Stimulated activated CD8-positive, alpha-beta memory T cell treated with anti-CD3 and anti-CD28 coated beads, Interleukin-2, amount 100 ng/mL, for 1 hour (primary cell): ENCODE measurements around the gene FBXO42.
"Not testable (repeated sequence)": the region's sequence is repeated elsewhere in the genome, so short reads cannot be mapped to it uniquely, and the experiment has no call there.

Source experiments
- DNase-seq, 2 donors: peaks; one replicate each; pipeline ENCODE4 v3.0.0-alpha.2; 2020; ENCODE audit warnings: low read depth in 2 of 2

Gene FBXO42

DNA sequence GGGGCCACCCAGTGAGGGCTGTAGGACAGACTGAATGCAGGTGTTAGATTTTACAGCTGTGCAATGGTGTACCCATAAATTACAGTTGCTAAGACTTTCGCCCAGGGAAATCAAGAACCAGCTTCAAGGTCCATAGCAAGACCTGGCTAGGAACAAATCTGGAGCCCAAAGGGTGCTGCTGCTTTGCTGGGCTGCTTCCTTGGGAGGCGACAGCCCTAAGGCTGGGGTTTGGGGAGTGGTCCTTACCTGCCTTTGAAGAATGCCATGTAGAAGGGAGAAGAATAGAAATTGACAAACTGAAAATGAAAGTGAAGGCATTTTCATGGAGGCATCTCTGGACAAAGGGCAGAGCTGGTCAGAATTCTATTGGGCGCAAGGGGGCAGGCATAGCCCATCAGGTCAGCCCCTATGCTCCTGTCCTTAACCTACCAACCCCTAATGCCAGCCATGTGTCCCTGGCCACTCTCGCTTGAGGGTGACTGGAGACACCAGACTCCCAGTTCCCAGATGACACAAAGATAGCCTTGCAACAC is 132.2 kb downstream of the FBXO42 start:
- no peak for DNase-seq

DNA sequence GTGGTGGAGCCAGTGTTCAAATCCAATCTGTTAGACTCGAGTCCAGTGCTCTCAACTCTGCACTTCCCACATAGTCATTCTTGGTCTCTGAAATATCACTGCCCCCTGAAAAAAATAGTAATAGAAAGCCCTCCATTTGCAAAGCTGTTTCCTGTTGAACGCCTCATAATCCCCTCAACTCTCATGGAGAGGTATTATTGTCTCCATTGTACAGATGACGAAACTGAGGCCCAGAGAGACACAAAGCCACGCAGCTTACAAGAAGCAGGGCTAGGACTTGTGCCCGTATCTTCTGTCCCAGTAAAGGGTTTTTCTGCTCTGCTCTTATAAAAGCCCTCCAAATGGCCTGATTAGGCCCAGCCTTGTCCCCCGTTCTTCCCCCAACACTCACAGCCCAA is 133.6 kb downstream of the FBXO42 start:
- DNase-seq = no peak

DNA sequence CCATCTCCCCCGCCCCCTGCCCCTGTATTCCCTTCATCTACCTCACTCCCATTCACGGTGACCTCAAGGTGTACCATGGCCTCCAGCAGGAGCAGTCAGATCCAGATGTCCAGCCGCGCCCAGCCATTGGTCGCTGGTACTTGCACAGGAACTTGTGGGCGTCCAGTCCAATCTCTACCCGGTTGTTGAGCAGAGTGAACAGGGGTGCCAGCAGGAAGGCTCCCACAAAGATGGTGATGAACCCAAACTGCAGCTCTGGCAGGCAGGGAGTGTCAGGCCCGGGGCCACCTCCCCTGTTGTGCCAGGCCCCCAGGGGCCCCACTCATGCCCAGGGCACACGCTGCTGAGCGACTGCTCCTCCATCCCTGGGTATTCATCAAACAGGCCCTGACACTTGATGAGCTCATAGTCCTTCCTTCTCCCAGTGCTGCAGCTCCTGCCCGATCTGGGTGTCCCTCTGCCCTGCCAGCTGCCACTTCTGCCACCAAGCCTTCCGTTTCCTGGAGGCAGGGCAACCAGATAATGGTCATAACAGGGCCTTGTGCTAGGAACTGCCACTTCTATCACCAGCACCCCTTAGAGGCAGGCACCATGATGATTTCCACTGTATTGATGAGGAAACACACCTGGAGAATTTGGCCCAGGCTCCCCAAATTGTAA is 134.1 kb downstream of the FBXO42 start:
- DNase-seq = no peak

DNA sequence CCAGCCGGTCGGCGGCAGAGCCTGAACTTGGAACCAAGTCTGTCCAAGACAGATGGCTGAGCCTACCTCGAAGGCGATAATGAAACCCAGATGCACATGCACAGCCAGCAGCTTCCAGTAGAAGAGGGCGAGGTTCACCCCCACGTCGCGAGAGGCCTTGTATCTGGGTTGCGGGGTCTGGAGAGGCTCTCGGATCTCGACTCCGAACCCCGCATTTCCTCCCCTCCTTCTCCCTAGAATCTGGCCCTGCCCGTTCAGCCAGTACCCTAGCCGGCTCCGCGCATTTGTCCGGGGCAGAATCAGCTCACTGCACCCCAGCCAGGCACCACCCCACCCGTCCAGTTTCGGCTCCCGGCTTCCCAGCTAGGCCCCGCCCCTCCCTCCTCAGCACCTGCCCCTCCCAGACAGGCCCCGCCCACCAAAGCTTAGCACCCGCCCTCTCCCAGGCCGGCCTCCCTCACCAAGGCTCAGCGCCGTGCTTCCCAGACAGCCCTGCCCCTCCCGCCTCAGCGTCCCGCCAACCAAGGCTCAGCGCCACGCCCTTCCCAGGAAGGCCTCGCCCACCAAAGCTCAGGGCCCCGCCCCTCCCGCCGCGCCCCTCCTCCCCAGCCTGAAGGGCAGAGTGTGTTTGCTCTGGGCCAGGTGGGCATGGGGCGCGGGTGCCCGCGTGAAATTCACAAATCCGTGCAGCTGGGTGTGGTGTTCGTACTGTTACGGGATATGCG is 135.1 kb downstream of the FBXO42 start:
- DNase-seq = peak; percentile 77 to 91

DNA sequence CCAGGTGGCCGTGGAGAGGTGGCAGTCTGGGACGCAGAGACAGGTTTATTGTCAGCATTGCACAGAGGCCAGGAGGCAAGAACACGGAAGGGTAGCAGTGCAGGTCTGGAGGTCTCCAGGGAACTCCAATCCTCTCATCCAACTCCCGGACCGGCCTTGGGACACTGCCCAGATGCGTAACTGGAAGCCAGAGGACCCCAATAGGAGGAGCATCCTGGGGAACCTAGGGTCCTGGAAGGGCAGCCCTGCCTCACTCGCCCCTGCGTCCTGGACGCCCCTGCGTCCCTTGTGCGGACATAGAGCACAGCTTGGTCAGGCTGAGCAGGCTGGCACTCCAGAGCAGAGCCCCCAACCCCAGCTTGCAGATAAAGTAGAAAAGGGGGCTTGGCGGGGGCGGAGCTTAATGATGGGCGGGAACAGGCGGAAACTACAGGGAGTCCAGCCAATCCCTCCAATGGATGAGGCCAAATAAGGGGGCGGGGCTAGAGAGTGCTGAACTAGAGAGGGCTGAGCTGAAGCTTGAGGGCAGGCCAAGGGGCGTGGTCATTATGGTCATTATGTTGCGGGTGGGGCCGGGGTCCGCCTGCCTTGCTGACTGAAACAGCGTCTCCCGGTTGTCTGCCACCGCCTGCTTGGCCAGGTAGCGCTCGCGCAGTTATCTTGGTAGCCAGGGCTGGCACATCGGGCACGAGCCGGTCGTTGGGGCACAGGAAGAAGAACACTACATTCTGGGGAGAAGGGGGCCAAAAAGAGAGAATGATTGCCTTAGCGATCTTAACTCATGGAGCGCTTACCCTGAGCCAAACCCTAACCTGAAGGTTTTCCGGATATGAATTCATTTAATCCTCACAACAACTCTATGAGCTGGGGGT is 136.2 kb downstream of the FBXO42 start:
- DNase-seq = no peak

DNA sequence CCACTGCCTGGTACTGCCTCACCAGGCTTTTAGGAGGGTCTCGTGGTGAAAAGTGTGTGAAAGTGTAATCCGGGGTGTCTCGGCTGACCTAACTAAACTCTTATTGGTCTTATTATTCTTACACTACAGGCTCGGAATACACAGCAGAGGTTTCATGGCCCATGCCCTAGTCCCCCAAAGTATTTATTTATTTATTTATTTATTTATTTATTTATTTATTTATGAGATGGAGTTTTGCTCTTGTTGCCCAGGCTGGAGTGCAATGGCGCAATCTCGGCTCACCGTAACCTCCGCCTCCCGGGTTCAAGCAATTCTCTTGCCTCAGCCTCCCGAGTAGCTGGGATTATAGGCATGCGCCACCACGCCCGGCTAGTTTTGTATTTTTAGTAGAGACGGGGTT is 137.0 kb downstream of the FBXO42 start:
- DNase-seq = not testable (repeated sequence)

DNA sequence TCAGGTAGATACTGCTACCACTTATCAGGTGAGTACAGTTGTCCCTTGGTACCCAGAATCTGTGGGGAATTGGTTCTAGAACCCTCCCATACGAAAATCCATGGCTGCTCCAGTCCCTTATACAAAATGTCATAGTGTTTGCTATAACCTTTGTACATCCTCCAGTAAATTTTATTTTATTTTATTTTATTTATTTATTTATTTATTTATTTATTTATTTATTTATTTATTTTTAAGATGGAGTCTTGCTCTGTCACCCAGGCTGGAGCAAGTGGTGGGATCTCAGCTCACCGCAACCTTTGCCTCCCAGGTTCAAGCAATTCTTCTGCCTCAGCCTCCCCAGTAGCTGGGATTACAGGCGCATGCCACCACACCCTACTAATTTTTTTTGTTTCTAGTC is 138.7 kb downstream of the FBXO42 start:
- DNase-seq = not testable (repeated sequence)

DNA sequence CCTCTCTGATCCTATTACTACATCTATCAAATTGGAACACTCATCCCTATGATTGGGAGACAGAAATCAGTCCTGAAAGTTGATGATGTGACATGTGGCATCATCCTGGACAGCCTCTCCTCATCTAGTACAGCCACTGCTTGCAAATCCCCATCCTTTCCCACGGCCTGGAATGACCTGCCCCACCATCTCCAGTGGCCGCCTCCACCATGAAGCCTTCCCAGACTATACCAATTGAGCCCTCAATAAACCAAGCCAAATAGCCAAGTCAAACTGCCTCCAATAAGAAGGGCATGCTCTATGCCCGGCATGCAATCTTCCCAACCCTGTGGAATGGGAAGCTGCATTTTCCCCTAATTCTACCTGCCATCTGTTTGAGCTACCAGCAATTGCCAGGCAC is 139.3 kb downstream of the FBXO42 start:
- DNase-seq = no peak

DNA sequence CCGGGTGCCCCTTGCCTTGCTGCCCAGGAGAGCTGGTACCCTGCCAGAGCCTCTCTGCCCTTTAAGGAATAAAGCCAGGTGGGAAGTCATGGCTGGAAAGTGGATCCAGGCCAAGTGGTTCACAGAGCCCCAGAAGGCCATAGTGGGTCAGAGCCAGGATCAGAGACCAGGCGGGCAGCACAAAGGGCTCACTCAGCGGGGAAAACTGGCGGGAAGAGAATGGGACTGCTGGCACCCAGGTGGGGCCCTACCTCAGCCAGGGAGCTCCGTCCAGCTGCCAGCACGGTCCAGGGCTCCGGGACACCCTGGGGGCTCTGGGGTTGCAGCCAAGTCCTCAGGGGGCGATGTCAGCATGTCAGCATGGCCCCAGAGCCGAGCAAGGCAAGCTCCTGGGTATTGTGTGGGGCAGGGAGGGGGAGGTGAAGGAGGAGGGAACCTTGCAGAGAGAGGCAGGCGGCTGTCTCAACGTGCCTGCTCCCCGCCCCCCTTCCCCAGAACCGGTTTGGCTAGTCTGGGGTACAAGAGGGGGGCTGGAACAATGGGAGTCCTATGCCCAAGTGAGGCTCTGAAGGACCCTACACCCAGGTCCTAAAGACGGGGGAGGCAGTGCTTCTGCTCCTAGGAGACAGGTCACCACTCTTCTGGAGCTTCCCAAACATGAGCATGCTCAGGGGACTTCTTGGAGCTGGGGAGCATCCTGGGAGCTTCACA is 139.9 kb downstream of the FBXO42 start, which contains the start of gene ARHGEF19:
TSS of gene ARHGEF19 (minus strand) at position 402 of the 711 bp plus-strand sequence. CDS start 3,598 bp downstream, outside the sequence.
- no peak for DNase-seq

DNA sequence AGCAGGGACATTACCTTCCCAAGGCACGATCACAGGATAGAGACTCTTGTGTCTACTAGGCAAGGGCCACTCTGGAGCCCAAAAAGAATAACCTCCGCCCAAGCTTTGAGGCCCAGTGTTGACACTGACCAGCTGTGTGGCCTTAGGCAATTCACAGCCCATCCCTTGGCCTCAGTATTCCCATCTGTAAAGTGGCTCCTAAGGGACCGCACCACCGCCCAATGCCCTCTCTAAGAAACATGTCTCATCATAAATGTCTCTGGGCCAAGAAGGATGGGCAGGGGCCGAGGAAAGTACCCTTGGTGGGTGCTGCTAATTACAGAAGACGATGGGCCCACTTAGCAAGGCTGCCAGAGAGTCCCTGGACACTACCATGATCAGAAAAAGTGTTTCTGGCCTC is 140.5 kb downstream of the FBXO42 start:
- no peak for DNase-seq

DNA sequence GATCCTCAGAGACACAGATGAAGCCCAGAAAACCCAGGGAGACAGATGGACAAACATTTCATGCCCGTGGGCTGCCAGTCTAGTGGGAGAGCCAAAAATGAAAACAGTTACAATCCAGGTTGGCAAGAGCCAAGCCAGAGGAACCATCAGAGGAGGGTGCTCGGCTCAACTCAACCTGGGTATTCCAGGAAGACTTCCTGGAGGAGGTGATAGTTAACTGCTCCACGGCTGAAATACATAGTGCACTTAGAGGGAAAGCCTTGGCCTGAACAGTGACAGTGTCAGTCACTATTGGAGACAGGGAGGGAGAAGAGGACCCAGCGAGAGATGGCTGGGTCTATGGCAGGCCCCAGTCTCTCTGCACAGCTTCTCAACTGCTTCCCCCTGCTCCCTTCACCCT is 141.7 kb downstream of the FBXO42 start:
- DNase-seq = no peak

DNA sequence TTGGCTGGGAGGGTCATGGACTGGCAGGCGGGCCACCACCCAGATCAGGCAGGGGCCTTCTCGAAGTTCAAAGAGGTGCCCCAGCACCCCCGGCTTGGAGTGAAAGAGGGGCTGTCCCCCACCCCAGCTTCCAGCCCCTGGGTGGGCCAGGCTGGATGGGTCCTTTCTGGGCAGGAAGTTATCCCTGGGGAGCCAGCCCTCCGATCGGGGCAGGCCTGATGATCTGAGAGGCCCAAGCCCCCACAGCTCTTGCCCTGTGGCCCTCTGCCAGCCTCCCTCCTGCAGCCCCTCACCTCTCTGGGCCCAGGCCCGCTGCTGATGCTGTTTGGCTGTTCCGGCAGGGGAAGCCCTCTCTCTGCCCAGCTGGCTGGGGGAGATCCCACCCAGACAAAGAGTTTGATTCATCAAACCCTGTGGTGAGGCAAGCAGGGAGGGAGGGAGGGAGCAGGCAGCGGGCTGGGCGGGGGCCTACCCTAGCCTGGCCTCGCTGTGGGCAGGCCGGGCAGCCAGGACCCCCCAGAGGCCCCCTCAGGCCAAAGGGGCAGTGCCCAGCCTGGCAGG is 142.4 kb downstream of the FBXO42 start:
- DNase-seq = no peak

DNA sequence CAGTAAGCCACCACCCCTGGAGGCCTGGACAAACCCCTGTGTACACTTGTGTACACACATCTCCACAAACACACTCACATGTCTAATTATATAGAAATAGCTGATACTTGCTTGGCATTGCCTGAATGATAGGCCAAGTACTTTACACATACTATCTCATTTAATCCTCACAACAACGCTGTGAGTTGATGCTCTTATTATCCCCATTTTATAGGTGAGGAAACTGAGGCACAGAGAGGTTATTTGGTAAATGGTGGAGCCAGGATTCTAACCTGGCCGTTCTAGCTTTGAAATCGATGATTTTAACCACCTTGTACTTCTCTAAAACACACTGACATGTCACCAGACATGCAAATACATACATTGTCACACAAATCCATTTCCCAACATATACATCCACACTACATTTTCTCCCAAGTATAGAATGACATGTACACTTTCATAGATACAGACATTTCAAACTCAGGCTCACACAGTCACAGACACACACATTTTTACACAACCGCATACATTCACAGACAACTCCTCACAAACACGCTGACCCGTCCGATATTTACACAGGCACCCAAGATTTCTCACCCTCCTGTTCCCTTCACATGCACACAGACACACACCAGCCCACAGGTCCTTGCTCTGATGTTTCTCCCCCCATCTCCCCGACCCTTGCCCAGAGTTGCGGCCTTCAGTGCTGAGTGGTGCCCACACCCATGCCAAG is 143.0 kb downstream of the FBXO42 start:
- no peak for DNase-seq

DNA sequence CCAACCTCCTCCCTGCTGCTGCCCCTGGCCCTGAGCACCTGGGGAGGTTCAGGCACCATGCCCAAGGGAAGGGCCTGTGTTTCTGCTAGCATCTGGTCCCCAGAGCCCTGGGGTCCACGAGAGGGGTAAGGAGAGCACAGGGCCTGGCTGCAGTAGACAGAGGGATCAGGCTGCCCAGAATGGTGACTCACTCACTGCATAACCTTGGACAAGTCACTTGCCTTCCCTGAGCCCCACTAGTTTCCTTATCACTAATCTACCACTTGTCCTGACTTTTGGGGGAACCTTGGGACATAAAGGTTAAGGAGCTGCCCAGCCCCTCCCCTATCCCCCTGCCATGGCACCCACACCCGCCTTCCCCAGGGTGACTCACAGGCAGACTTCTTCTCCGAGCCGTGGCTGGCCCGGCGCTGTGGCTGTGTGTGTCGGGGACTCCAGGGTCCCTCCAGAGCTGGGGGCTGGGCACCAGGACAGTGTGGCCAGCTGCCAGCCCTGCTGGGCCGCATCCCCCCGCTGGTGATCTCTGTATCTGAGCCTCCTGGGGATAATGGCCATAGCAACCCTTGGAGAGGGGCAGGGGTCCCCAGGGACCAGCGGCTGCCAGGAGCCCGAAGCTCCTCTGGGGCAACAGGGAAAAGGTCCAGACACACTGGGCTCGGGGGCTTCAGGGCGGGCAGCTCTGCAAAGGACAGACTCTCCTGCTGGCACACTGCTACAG is 143.9 kb downstream of the FBXO42 start:
- DNase-seq = no peak

DNA sequence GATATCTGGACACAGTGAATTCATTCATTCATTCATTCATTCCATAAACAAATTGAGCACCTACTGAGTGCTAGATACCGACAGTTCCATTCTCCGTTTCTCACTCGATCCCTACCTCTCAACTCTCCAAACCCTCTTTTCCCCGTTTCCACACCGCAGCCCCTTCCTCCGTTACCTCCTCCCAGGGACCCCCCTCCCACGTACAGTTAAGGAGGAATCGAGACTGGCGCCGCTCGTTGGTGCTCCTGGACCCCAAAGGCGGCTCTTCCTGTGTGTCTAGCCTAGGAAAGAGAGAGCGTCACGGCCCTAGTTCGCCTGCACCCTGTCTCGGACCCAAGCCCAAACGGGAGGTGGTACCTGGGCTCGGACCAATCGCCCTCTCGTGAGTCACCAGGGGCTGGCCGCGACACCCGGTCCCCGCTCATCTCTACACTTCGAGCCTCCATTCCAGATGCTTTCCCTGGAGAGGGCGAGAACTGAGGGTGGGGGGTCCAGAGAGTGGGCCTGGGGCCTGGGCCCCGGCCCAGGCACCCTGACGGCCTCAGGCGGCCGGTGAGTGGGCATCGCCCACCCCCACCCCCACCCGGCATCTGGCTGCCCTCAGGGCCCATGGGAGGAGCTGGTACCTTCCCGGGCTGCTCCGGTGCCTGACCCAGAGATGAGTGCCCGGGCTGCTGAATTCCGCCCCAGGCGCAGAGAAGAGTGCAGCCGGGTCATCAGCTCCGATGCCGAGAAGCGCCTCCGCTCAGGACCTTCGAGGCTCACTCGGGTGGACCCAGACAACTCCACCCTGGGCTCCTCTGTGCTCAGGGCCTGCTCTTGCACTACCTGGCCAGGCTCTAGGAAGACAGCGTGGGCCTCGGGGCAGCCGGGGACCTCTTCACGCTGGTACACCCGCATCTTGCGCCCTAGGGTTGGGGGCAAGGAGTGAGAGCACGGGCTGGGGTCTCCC is 144.7 kb downstream of the FBXO42 start:
- DNase-seq = no peak

DNA sequence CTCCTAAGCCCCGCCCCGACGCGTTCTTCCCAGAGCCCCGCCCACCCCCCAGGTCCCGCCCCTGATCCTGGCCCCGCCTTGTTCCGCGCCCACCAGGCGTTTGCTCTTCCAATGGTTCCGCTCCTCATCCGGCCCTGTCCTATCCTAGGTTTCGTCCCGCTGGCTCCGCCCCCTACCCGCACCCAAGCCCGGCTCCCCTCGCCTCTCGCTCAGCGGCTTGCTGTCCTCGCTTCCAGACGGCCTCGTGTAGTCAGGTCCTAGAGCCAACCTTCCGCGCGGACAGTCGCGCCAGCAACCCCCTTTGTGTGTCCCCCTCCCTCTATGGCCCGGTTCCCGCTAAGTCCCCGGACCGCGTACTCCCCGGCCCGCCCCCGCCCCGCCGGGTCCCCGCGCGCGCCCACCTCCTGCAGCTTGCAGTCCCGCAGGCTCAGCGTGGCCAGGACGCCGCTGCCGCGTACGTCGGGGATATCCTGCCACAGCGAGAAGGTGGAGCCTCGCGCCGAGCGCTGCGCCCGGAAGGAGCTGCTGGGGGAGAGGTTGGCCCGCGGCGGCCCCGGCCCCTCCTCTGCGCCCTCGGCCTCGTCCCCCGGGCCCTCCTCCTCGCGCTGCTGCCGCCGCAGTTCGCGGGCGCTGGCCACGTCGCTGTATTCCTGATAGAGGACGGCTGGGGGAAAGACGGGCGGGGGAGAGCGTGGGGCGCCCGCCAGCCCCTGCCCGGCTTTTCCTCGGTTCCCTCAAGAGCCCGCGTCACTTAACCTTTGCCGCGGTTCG is 145.5 kb downstream of the FBXO42 start:
- peak; percentile 78 to 83 for DNase-seq

DNA sequence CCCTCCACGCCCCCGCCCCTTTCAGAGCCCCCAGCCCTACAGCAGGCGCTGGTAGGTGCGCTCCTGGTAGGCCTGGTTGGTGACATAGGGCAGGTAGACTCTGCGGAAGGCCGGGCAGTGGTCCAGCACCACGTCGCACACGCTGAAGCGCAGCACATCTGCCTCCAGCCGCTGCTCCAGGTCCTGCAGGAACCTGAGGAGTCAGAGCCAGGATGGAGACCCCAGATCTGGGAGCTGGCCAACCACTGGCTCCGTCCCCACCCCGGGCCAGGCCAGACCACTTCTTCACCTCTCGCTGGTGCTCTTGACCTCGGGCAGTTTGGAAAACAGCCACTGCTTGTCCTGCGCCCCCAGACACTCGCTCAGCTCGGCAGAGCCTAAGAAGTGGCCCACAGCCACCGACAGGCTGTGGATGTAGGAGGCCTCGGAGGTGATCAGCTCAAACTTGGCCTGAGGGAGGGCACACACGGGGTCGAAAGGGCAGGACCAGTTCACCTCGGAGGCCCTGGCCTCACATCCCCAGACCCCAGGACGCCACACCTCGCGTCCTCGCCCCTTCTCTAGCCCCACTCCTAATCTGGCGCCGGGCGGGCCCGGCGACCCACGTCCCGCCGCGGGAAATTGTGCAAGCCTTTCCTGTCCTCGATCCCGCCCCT is 146.3 kb downstream of the FBXO42 start:
- no peak for DNase-seq

DNA sequence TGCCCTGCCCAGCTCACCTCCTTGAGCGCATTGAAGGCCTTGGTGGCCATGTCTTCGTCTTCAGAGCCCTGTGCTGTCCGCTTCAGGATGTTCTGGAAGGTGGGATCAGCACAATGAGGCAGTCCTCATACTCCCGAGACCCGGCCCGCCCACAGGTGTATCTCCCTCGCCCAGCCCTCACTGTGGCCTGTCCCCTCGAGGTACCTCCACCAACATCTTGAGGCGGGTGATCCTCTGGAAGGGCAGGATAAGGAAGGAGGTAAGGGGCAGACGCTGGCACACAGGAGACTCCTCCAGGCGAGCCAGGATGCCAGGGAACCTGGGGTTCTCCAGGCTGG is 147.0 kb downstream of the FBXO42 start:
- DNase-seq = no peak
